H1 (cell line): ENCODE measurements around the gene SNX25. TPM values are rescaled to one million over a fixed set of nuclear protein-coding genes. Genes with fewer than 3 reads are reported as not detected.

Experiments used
- CTCF ChIA-PET: fragments of 300-600 bp; sonication (Branson Sonifier 250); formaldehyde crosslinking; loops from one replicate; lab custom pipeline; 2021; ENCODE audit not compliant: partially characterized antibody; lab: Charles Lee
- POLR2A ChIA-PET: fragments of 300-600 bp; sonication (Branson Sonifier 250); formaldehyde crosslinking; loops from one replicate; lab custom pipeline; 2021; ENCODE audit warnings: inconsistent platforms; ENCODE audit not compliant: partially characterized antibody; lab: Charles Lee
- DNase-seq, 2 experiments: peaks; one replicate each; pipeline versions ENCODE4 v3.0.0 to v3.0.0-alpha.2; 2010 to 2022; ENCODE audit warnings: low spot score in 2 of 2, low read depth in 1 of 2, mixed read lengths in 1 of 2
- FAIRE-seq: peaks from 2 replicates; lab custom pipeline; 2011; peaks lifted over from hg19 to GRCh38; lab: Jason Lieb, UNC
- H2AFZ ChIP-seq: 2 replicates; pipeline ENCODE4 v1.8.1; 2012; ENCODE audit warnings: low read length, inconsistent platforms
- H2AK5ac ChIP-seq: 2 replicates; pipeline ENCODE4 v1.6.1; 2013; ENCODE audit warnings: low read depth, low read length
- H2BK120ac ChIP-seq: replicated peaks from 2 replicates; pipeline ENCODE3; 2013; ENCODE audit warnings: low read depth, low read length, inconsistent platforms
- H2BK12ac ChIP-seq: 2 replicates; pipeline ENCODE4 v1.6.1; 2013; ENCODE audit warnings: low read depth, low read length
- H2BK15ac ChIP-seq: 2 replicates; pipeline ENCODE4 v1.6.1; 2013; ENCODE audit warnings: low read length
- H2BK20ac ChIP-seq: 2 replicates; pipeline ENCODE4 v1.6.1; 2013; ENCODE audit warnings: low read length
- H2BK5ac ChIP-seq: 2 replicates; pipeline ENCODE4 v1.6.1; 2013; ENCODE audit warnings: low read depth, low read length
- H3K14ac ChIP-seq: 2 replicates; pipeline ENCODE4 v1.6.1; 2013; ENCODE audit warnings: inconsistent platforms; ENCODE audit not compliant: insufficient read length
- H3K18ac ChIP-seq: 2 replicates; pipeline ENCODE4 v1.6.1; 2013; ENCODE audit warnings: low read length; ENCODE audit errors: extremely low read depth
- H3K23ac ChIP-seq: 2 replicates; pipeline ENCODE4 v1.6.1; 2013; ENCODE audit warnings: inconsistent platforms; ENCODE audit not compliant: insufficient read length
- H3K23me2 ChIP-seq: 2 replicates; pipeline ENCODE4 v1.6.1; 2013; ENCODE audit warnings: low read depth, low read length
- H3K27ac ChIP-seq: 2 replicates; pipeline ENCODE4 v1.6.1; 2011; ENCODE audit warnings: low read depth, low read length, inconsistent platforms
- H3K27me3 ChIP-seq, 4 experiments: replicated peaks in 1 of 4; 1 replicate in 1 of 4; 2 replicates in 3 of 4; pipeline versions ENCODE4 v1.6.1 to v1.8.1; 2011 to 2013; ENCODE audit warnings: low read length in 3 of 4, mild to moderate bottlenecking in 3 of 4, inconsistent platforms in 2 of 4, mixed read lengths in 2 of 4, moderate library complexity in 1 of 4; ENCODE audit not compliant: control insufficient read depth in 3 of 4, insufficient read depth in 3 of 4; ENCODE audit errors: extremely low read depth in 1 of 4
- H3K36me3 ChIP-seq, 4 experiments: 2 replicates each; pipeline versions ENCODE4 v1.6.1 to v1.8.1; 2011 to 2013; ENCODE audit warnings: mild to moderate bottlenecking in 4 of 4, low read length in 3 of 4, moderate library complexity in 2 of 4, control low read depth in 1 of 4, inconsistent platforms in 1 of 4; ENCODE audit not compliant: insufficient read depth in 4 of 4, control insufficient read depth in 2 of 4
- H3K4ac ChIP-seq: replicated peaks from 2 replicates; pipeline ENCODE3; 2013; ENCODE audit warnings: low read length, low read depth, mixed read lengths, inconsistent platforms; ENCODE audit not compliant: insufficient read length
- H3K4me1 ChIP-seq, 4 experiments: replicated peaks in 1 of 4; 1 replicate in 1 of 4; 2 replicates in 3 of 4; pipeline versions ENCODE4 v1.6.1 to v1.8.1; 2011 to 2013; ENCODE audit warnings: low read length in 3 of 4, inconsistent platforms in 2 of 4, mixed read lengths in 1 of 4; ENCODE audit not compliant: insufficient read depth in 4 of 4, control insufficient read depth in 3 of 4
- H3K4me2 ChIP-seq, 2 experiments: 2 replicates each; pipeline versions ENCODE4 v1.6.1 to v1.8.1; 2011 to 2013; ENCODE audit warnings: low read depth in 2 of 2, low read length in 2 of 2, control low read depth in 1 of 2, inconsistent platforms in 1 of 2, mild to moderate bottlenecking in 1 of 2; ENCODE audit not compliant: insufficient read depth in 1 of 2
- H3K4me3 ChIP-seq, 4 experiments: fragments of 200-600, 300-600 bp in 1 of 4; sonication (generic), shearing (Covaris generic), sonication (Bioruptor Twin) in 1 of 4; 2 replicates each; pipeline versions ENCODE4 v1.5.1 to v1.8.1; 2011 to 2016; ENCODE audit warnings: low read length in 4 of 4, low read depth in 3 of 4, control low read depth in 2 of 4, inconsistent platforms in 2 of 4, mild to moderate bottlenecking in 2 of 4, mixed read lengths in 1 of 4, moderate library complexity in 1 of 4; ENCODE audit not compliant: insufficient read depth in 2 of 4; ENCODE audit errors: extremely low read depth in 1 of 4
- H3K56ac ChIP-seq: replicated peaks from 2 replicates; pipeline ENCODE3; 2013; ENCODE audit warnings: low read depth, mild to moderate bottlenecking, mixed read lengths, low read length, inconsistent platforms; ENCODE audit not compliant: insufficient read length
- H3K79me1 ChIP-seq: 2 replicates; pipeline ENCODE4 v1.6.1; 2013; ENCODE audit warnings: low read depth, low read length, control low read depth
- H3K79me2 ChIP-seq, 2 experiments: 2 replicates each; pipeline versions ENCODE4 v1.6.1 to v1.8.1; 2012 to 2013; ENCODE audit warnings: low read length in 2 of 2, mild to moderate bottlenecking in 2 of 2, inconsistent platforms in 1 of 2; ENCODE audit not compliant: insufficient read depth in 2 of 2, control insufficient read depth in 1 of 2
- H3K9ac ChIP-seq, 4 experiments: replicated peaks in 1 of 4; 1 replicate in 1 of 4; 2 replicates in 3 of 4; pipeline versions ENCODE4 v1.6.1 to v1.8.1; 2011 to 2013; ENCODE audit warnings: low read depth in 3 of 4, low read length in 3 of 4, control low read depth in 2 of 4, mild to moderate bottlenecking in 2 of 4, moderate library complexity in 2 of 4, inconsistent platforms in 1 of 4; ENCODE audit errors: extremely low read depth in 1 of 4
- H3K9me3 ChIP-seq, 2 experiments: 2 replicates each; pipeline versions ENCODE4 v1.6.1 to v1.8.1; 2012 to 2013; ENCODE audit warnings: mild to moderate bottlenecking in 2 of 2, moderate library complexity in 2 of 2, control low read depth in 1 of 2, inconsistent platforms in 1 of 2, low read depth in 1 of 2, low read length in 1 of 2, mixed read lengths in 1 of 2; ENCODE audit not compliant: insufficient read depth in 2 of 2
- H4K20me1 ChIP-seq, 2 experiments: replicated peaks in 1 of 2; 2 replicates each; pipeline versions ENCODE3 to v1.8.1; 2011 to 2013; ENCODE audit warnings: inconsistent platforms in 2 of 2, low read length in 2 of 2, mild to moderate bottlenecking in 1 of 2; ENCODE audit not compliant: insufficient read depth in 2 of 2, control insufficient read depth in 1 of 2
- H4K5ac ChIP-seq: 2 replicates; pipeline ENCODE4 v1.6.1; 2013; ENCODE audit warnings: low read length, low read depth, mixed read lengths, inconsistent platforms; ENCODE audit not compliant: insufficient read length
- H4K8ac ChIP-seq: 2 replicates; pipeline ENCODE4 v1.8.0; 2013; ENCODE audit warnings: mild to moderate bottlenecking, moderate library complexity, low read length, inconsistent platforms; ENCODE audit not compliant: insufficient read depth; ENCODE audit errors: extremely low read depth
- H4K91ac ChIP-seq: replicated peaks from 2 replicates; pipeline ENCODE3; 2013; ENCODE audit warnings: low read length, mixed read lengths, inconsistent platforms; ENCODE audit not compliant: insufficient read length
- BACH1 ChIP-seq: IDR thresholded peaks from 2 replicates; pipeline ENCODE4 v1.6.1; 2012; ENCODE audit warnings: low read length, improper control_type of control experiment
- CREB1 ChIP-seq: IDR thresholded peaks from 2 replicates; pipeline ENCODE4 v1.6.1; 2012; ENCODE audit warnings: inconsistent platforms
- CTBP2 ChIP-seq: IDR thresholded peaks from 2 replicates; pipeline ENCODE4 v1.7.0; 2011; ENCODE audit warnings: borderline replicate concordance, mild to moderate bottlenecking, moderate library complexity, mixed read lengths, low read length; ENCODE audit not compliant: insufficient read depth, insufficient read length
- EGR1 ChIP-seq: IDR thresholded peaks from 2 replicates; pipeline ENCODE4 v1.6.1; 2011; ENCODE audit warnings: low read depth, low read length, borderline replicate concordance
- FOSL1 ChIP-seq: IDR thresholded peaks from 2 replicates; pipeline ENCODE4 v1.6.1; 2011; ENCODE audit warnings: mild to moderate bottlenecking, low read depth, low read length, moderate library complexity; ENCODE audit not compliant: insufficient read depth
- GABPA ChIP-seq: IDR thresholded peaks from 2 replicates; pipeline ENCODE4 v1.6.1; 2011; ENCODE audit warnings: mild to moderate bottlenecking, low read length, moderate library complexity, borderline replicate concordance; ENCODE audit not compliant: insufficient read depth
- HDAC6 ChIP-seq: IDR thresholded peaks from one replicate; pipeline ENCODE4 v1.7.1; 2012; ENCODE audit warnings: low read depth, mild to moderate bottlenecking, inconsistent platforms, low read length, moderate library complexity
- JUN ChIP-seq: IDR thresholded peaks from 2 replicates; pipeline ENCODE4 v1.6.1; 2011; ENCODE audit warnings: low read depth, mild to moderate bottlenecking, improper control_type of control experiment, low read length
- JUND ChIP-seq: IDR thresholded peaks from 2 replicates; pipeline ENCODE4 v1.6.1; 2011; ENCODE audit warnings: mild to moderate bottlenecking, improper control_type of control experiment, low read length
- KDM1A ChIP-seq: fragments of 200-600, 300-600 bp; sonication (generic); IDR thresholded peaks from 2 replicates; pipeline ENCODE4 v1.7.1; 2016; ENCODE audit warnings: mild to moderate bottlenecking, low read length, borderline replicate concordance
- KDM4A ChIP-seq: IDR thresholded peaks from one replicate; pipeline ENCODE4 v1.7.1; 2012; ENCODE audit warnings: low read depth, mild to moderate bottlenecking, moderate library complexity, low read length, inconsistent platforms; ENCODE audit not compliant: severe bottlenecking
- SIX5 ChIP-seq: IDR thresholded peaks from 2 replicates; pipeline ENCODE4 v1.6.1; 2011; ENCODE audit warnings: mild to moderate bottlenecking, low read depth, low read length
- YY1 ChIP-seq: IDR thresholded peaks from 2 replicates; pipeline ENCODE4 v1.6.1; 2011; ENCODE audit warnings: low read depth, mild to moderate bottlenecking, low read length
- WGBS, 2 experiments: shearing (Covaris generic) in 1 of 2; methylation state at CpG; one replicate each; pipeline versions ENCODE4 v1.1.6 to v1.1.7; 2013 to 2015; ENCODE audit warnings: low lambda C conversion rate in 2 of 2, mixed read lengths in 2 of 2, inconsistent platforms in 1 of 2, low coverage in 1 of 2, missing lambda C conversion rate in 1 of 2; ENCODE audit not compliant: insufficient replicate concordance in 2 of 2, insufficient coverage in 1 of 2, insufficient read length in 1 of 2; ENCODE audit errors: extremely low coverage in 1 of 2, missing lambda C conversion rate in 1 of 2; 5-methylcytosine and 5-hydroxymethylcytosine counted together
- polyA plus RNA-seq, 7 experiments: library from polyadenylated mRNA; depleted of rRNA in 3 of 7; stranded (reverse) in 5 of 7; unstranded in 2 of 7; fragments of >200 nt in 5 of 7; fragments of 200-250 nt in 2 of 7; gene quantifications; 1 replicate in 5 of 7; 2 replicates in 1 of 7; 4 replicates in 1 of 7; pipeline versions ENCODE4 v1.2.1 to v1.2.3, GENCODE V29; 2011 to 2013; ENCODE audit warnings: missing spikeins in 2 of 7, mixed read lengths in 2 of 7
- total RNA-seq: library from RNA; stranded (reverse); fragmentation: NEBNext Ultra II Directional; extraction: Animal tissue kit (Norgen Biotek cat#: 25700); gene quantifications from 2 replicates; pipeline ENCODE4 v1.2.1, GENCODE V29; 2021
- TF ChIP-seq, protein P1 (sequence below): IDR thresholded peaks from 2 replicates; pipeline ENCODE4 v1.6.1; 2011; ENCODE audit warnings: low read length, improper control_type of control experiment

Gene SNX25
- total and polyA plus RNA-seq, 2 of the 8 experiments (the other 6 are each of a cell fraction or from before 2014, with no cell fraction given), result 5.4 to 19.9 TPM

DNA sequence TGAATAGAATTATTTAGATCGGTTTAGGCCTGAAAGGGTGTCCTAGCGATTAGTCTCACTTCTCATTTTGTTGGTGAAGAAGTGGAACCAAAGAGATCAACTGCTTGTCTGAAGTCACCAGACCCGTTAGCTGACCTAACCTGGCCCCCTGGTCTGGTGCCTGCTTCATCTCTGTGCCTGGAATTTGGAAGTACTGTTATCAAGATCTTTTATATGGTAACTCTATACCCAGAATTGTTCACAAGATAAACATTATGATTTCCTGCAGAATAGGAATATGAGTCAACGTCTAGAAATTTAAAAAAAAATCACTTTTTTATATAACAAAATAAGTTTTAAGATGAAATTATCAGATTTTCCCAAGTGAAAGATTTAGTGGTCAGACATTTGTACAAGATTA is 149.1 kb downstream of the SNX25 start:
- no peak overlapping the region for H2BK12ac ChIP-seq
- H3K23ac ChIP-seq, result no peak overlapping the region
- H3K18ac ChIP-seq, result no peak overlapping the region
- POLR2A ChIA-PET, result interaction anchor here (0.7 kb wide), 1 partner anchor 319 kb away, joined by 3 read pairs; no protein-coding TSS in a partner anchor
- H3K27ac ChIP-seq, result no peak overlapping the region
- no peak overlapping the region for H3K56ac ChIP-seq
- H3K14ac ChIP-seq, result no peak overlapping the region
- no peak overlapping the region for H4K8ac ChIP-seq
- WGBS, 2 experiments, result 84% methylated on average over 4 of the region's 4 CpGs; no CpG with 5 or more reads in 1 of the 2 experiments
- peaks cover 0 to 11% (median 3%) of the 10 kb centered on the region in 4 experiments; a peak in 4 of 8 replicates for H3K36me3 ChIP-seq
- H2BK15ac ChIP-seq, result no peak overlapping the region
- FAIRE-seq (no peak), DNase-seq (no peak)
- no peak overlapping the region for H2AK5ac ChIP-seq
- no peaks in the 10 kb centered on the region for H3K23me2 ChIP-seq
- H3K27me3 ChIP-seq, result no peaks in the 10 kb centered on the region
- no peak overlapping the region for H2BK20ac ChIP-seq
- no peaks in the 10 kb centered on the region for H3K79me1 ChIP-seq
- H3K9ac ChIP-seq, result no peak overlapping the region
- H2BK5ac ChIP-seq, result no peak overlapping the region
- peaks cover 0 to 3% (median 0%) of the 10 kb centered on the region in 4 experiments; a peak in 2 of 7 replicates for H3K4me1 ChIP-seq
- H3K9me3 ChIP-seq, result no peaks in the 10 kb centered on the region
- H4K5ac ChIP-seq, result no peak overlapping the region
- H3K4ac ChIP-seq, result no peak overlapping the region
- H3K4me2 ChIP-seq, result no peak overlapping the region
- CTCF ChIA-PET, result no interaction called here
- H3K4me3 ChIP-seq, result no peak overlapping the region
- H2BK120ac ChIP-seq, result no peak overlapping the region
- no peak overlapping the region for H2AFZ ChIP-seq
- no peaks in the 10 kb centered on the region for H4K20me1 ChIP-seq
- H4K91ac ChIP-seq, result no peak overlapping the region
- no peaks in the 10 kb centered on the region for H3K79me2 ChIP-seq
- TF ChIP-seq KDM4A, result no peak
- TF ChIP-seq BACH1, result no peak
- TF ChIP-seq SIX5, result no peak
- TF ChIP-seq JUN, result no peak
- no peak for TF ChIP-seq CTBP2
- TF ChIP-seq, protein P1, sequence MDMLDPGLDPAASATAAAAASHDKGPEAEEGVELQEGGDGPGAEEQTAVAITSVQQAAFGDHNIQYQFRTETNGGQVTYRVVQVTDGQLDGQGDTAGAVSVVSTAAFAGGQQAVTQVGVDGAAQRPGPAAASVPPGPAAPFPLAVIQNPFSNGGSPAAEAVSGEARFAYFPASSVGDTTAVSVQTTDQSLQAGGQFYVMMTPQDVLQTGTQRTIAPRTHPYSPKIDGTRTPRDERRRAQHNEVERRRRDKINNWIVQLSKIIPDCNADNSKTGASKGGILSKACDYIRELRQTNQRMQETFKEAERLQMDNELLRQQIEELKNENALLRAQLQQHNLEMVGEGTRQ, result no peak
- TF ChIP-seq YY1, result no peak
- TF ChIP-seq JUND, result no peak
- no peak for TF ChIP-seq GABPA
- TF ChIP-seq EGR1, result no peak
- no peak for TF ChIP-seq CREB1
- TF ChIP-seq KDM1A, result no peak
- TF ChIP-seq HDAC6, result no peak
- no peak for TF ChIP-seq FOSL1
